Measurements from ENCODE around the gene PTGDR2. TPM values are rescaled to one million over a fixed set of nuclear protein-coding genes. Genes with fewer than 3 reads are reported as not detected.

Gene PTGDR2
- total and polyA plus RNA-seq, 4 donors: 0.13 to 0.23 (median 0.17) TPM

- Histone ChIP-seq H3K4me1 (ENCODE audit: control insufficient read depth in 5 of 5, insufficient read depth in 5 of 5, low read length in 5 of 5) (no peaks in the 10 kb centered on the region), H3K36me3 (ENCODE audit: control insufficient read depth in 4 of 4, insufficient read depth in 4 of 4, low read length in 4 of 4) (no peaks in the 10 kb centered on the region), H3K4me3 (no peak overlapping the region), H3K9me3 (ENCODE audit: control insufficient read depth in 4 of 4, insufficient read depth in 3 of 4, low read length in 3 of 4) (peaks cover 0 to 2% (median 0%) of the 10 kb centered on the region in 4 donors), H3K9ac (ENCODE audit: insufficient read depth in 1 of 2, low read length in 2 of 2) (no peak overlapping the region), H3K27ac (ENCODE audit: low read depth in 1 of 2, low read length in 1 of 2) (no peak overlapping the region), H3K27me3 (ENCODE audit: control insufficient read depth in 3 of 3, insufficient read depth in 3 of 3, low read length in 2 of 3) (no peaks in the 10 kb centered on the region)
- WGBS, 2 donors: 93 to 95% methylated on average over 9 of the region's 9 CpGs
- DNase-seq: no peak
- TF ChIP-seq CTCF (IDR thresholded peaks at IDR 0.05; ENCODE audit: control extremely low read depth, extremely low read depth): no peak
- no peak for ATAC-seq (ENCODE audit: insufficient read depth, low FRiP score)
Observed at GRCh38 chr11:60862171-60862570, 6.4 kb upstream of the PTGDR2 start.

GRCh38 chr11:60860943-60861342 lies 5.2 kb upstream of the PTGDR2 start:
- WGBS, 2 donors: 42 to 53% methylated on average over 7 of the region's 7 CpGs
- no peak for DNase-seq

GRCh38 chr11:60859616-60860250 lies 4.0 kb upstream of the PTGDR2 start:
- Histone ChIP-seq H3K27ac (ENCODE audit: low read depth in 1 of 2, low read length in 1 of 2) (no peak overlapping the region), H3K9ac (ENCODE audit: insufficient read depth in 1 of 2, low read length in 2 of 2) (no peak overlapping the region), H3K27me3 (ENCODE audit: control insufficient read depth in 3 of 3, insufficient read depth in 3 of 3, low read length in 2 of 3) (peaks cover 0 to 17% (median 6%) of the 10 kb centered on the region in 3 donors), H3K9me3 (ENCODE audit: control insufficient read depth in 4 of 4, insufficient read depth in 3 of 4, low read length in 3 of 4) (peaks cover 0 to 2% (median 0%) of the 10 kb centered on the region in 4 donors), H3K4me1 (ENCODE audit: control insufficient read depth in 5 of 5, insufficient read depth in 5 of 5, low read length in 5 of 5) (no peaks in the 10 kb centered on the region), H3K4me3 (no peak overlapping the region), H3K36me3 (ENCODE audit: control insufficient read depth in 4 of 4, insufficient read depth in 4 of 4, low read length in 4 of 4) (no peaks in the 10 kb centered on the region)
- ATAC-seq (ENCODE audit: insufficient read depth, low FRiP score): no peak
- no peak for TF ChIP-seq CTCF (IDR thresholded peaks at IDR 0.05; ENCODE audit: control extremely low read depth, extremely low read depth)
- DNase-seq: no peak
- WGBS, 2 donors: 91 to 93% methylated on average over 15 of the region's 15 CpGs

More at GRCh38 chr11:60860943-60861342, 5.2 kb upstream of the PTGDR2 start:
- Histone ChIP-seq H3K9me3 (ENCODE audit: control insufficient read depth in 4 of 4, insufficient read depth in 3 of 4, low read length in 3 of 4) (peaks cover 0 to 2% (median 0%) of the 10 kb centered on the region in 4 donors), H3K9ac (ENCODE audit: insufficient read depth in 1 of 2, low read length in 2 of 2) (no peak overlapping the region), H3K36me3 (ENCODE audit: control insufficient read depth in 4 of 4, insufficient read depth in 4 of 4, low read length in 4 of 4) (no peaks in the 10 kb centered on the region), H3K4me1 (ENCODE audit: control insufficient read depth in 5 of 5, insufficient read depth in 5 of 5, low read length in 5 of 5) (no peaks in the 10 kb centered on the region), H3K4me3 (no peak overlapping the region), H3K27ac (ENCODE audit: low read depth in 1 of 2, low read length in 1 of 2) (no peak overlapping the region), H3K27me3 (ENCODE audit: control insufficient read depth in 3 of 3, insufficient read depth in 3 of 3, low read length in 2 of 3) (peaks cover 0 to 5% (median 5%) of the 10 kb centered on the region in 3 donors)
- TF ChIP-seq CTCF (IDR thresholded peaks at IDR 0.05; ENCODE audit: control extremely low read depth, extremely low read depth): no peak
- ATAC-seq (ENCODE audit: insufficient read depth, low FRiP score): no peak
